ENCODE results near the gene KIAA0232.

DNA sequence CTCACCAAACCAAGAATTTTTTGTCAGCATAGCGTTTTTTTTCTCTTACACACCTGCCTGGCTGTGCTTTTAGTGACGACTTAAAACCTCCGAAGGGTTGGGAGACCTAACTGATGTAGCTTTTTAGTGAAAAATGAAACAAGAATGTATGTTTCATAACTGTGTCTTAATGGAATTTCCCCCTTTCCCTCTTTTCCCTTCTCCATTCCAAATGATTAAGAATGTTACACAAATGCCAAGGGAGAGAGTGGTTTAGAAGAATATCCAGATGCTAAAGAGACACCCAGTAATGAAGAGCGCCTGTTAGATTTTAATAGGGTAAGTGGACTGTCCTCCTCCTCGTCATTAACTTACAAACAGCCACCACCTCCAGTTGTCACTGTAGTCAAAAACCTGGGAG, 93.9 kb downstream of the KIAA0232 start:
- no peak for TF ChIP-seq POLR2AphosphoS5 (IDR thresholded peaks at IDR 0.05; ENCODE audit: borderline replicate concordance, low read depth, low read length)
- TF ChIP-seq EZH2 (IDR thresholded peaks at IDR 0.05) = no peak
- TF ChIP-seq FOXP2 (optimal IDR thresholded peaks at IDR 0.05; ENCODE audit: control extremely low read depth, extremely low read length, insufficient read depth) = no peak
